OCI-M2 (cell line): Measurements from ENCODE around the gene ST3GAL5.

Source experiments
- DNase-seq: peaks from one replicate; lab custom pipeline; 2025; ENCODE audit not compliant: unreplicated experiment; lab: John Stamatoyannopoulos, UW

ST3GAL5 gene

DNA sequence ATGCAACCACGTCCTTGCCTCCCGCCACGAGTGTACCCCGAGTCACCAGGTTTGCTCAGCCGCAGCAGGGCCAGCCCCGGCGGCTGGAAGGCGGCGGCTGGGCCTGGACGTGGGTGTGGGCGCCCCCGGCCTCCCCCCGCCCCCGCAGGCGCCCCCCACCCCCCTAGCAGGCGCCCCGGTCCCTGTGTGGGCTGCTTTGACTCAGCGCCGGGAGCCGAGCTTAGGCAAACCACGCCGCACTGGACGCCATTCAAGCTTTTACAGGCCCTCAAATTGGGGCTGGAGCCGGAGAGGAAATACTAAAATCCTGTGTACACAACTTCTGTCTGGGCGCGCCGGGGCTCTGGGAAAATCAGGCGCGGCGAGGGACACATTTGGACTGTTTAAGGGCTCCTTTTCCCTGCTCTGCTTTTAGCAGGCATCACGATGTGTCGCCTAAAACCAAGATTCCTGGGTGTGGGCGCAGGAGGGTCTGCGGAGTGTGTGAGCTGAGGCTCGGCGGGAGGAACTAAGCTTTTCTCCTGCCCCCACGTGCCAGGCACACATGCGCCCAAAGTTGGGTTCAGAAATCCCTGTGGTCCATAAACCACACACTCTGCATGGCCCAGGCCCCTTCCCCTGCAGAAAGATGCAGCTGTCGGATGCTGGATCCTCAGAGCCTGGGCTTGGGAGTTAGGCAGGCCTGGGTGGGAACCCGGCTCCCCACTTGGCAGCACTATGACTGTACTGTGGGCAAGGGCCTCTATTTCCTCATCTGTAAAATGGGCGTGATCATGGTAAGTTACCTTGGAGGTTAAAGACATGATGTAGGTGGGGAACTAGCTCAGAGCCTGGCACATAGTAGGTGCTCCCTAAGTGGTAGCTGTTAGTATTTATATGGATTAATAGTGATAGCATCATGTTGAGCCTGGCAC, 77.4 kb downstream of the ST3GAL5 start:
- no peak for DNase-seq

DNA sequence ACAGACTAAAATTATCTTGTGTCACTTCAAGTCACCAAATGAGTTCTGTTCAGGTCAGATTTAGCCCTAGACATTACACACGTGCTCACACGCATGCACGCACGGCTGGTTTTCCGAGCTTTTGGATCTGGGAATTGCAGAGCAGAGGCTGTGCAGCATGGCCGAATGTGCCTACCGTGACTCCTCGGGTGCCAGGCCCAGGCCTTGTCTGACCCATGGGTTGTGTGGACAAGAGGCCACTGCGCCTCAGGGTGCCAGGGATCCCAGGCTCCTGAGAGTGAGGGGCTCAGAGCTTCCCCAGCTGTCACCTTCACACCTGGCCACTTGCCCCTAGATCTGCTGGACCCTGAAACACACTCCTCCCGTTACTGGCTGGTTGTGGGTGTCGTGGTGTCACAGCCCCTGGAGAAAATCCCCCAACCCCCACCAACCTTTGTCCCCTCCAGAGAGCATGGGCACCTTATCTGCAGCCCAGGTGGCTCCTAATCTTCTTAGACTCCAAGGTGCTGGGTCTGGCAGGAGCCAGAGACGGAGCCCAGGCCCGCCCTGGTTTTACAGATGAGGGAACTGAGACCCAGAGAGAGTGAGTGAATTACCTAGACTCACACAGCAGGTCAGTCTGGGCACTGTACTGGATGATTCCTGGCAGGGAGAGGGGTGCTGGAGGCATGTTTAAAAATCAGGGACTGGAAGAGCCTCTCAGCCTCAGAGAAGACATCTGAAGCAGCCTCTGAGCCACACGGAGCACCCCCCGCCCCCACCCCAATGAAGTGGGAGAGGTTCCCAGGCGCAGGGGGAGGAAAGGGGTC, 78.2 kb downstream of the ST3GAL5 start:
- no peak for DNase-seq

DNA sequence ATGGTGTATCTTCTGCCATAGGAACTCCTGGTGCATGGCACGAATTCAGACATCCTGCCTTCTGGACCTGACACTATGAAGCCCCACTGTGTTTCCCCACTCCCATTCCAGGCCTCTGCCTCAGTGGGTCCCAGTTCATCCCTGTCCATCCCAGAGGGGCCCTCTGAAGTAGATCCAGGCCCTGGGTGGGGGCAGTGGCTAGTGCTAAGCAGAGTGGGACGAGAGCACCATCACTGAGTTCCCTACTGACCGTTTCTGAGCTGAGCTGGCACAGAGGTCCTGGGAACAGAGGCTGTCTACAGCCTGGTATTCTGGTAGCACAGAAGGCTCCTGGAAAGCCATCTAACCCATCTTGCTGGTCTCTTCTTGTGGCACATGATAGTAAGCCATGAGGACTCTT, 81.0 kb downstream of the ST3GAL5 start:
- DNase-seq = no peak

DNA sequence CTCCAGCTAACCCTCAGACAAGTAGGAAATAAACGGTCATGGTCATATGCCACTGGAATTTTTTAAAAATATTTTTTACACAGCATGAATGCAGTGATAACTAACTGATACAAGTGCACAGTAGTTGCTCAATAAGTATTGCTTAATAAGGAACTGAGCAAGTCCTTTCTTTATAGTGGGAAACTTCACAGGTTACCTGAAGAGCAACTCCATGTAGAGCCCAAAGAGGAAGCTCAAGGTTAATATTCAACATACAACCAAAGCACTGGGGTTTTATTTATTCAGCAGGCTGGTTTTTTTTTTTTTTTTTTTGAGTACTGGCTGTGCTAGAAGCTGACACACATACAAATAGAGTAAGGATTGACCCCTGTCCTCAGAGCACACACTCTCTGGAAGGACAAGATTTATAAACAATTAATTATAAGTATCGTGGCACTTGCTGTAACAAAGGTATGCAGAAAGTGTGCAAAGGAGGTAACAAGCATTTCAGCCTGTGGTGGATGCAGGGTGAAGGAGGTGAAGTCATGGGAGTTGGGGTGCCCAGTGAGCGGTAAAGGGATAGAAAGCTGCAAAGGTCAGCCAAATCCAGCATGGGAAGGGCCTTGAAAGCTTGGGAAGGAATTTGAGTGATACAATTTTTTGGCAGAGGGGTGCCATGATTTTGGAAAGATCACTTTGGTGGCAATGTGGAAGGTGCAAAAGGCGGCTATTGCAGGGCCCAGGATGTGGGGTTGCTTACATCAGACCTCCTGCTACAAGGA, 82.3 kb downstream of the ST3GAL5 start:
- DNase-seq = no peak

DNA sequence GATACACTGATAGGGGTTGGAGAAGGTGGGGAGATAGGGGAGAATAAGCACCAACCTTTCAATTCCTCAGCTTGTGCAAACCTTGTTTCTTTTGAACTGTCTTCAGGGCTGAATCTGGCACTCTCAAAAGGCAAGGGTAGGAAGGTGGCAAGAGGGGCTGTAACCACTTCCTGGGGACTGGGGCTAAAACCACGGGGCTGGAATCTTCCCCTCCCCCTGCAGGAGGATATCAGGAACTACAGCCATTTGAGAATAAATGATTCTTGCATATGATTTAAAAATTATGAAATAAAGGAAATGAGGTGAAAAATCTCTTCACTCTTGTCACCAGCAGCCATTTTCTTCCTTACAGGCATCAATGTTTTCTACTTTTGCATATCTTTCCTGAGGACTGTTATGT, 84.2 kb downstream of the ST3GAL5 start:
- DNase-seq = no peak

DNA sequence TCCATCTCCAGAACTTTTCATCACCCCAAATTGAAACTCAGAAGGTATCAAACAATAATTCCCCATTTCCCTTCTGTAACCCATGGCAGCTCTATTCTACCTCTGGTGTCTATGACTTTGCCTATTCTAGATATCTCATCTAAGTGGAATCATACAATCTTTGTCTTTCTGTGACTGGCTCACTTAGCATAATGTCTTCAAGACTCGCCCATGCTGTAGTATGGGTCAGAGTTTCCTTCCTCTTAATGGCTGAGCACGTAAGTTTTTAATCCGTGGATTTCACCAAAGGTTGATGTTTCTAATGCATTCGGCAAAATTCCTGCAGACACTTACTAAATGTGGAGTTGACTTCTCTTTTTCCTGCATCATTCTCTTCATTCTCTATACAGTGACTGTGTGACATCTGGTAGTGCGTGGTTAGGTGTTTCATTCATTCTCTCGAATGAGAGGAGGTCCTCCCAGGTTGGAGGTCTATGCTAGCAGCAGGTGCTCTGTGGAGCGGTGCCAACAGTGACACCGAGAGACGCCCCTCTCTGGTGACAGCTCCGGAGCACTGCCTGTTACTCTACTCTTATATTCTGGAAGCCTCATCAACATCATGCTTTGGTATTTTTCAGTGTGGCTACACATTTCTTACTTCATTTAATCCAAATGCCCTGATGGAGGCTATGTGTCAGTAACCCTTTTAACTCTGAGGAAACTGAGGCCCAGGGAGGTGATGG, 84.9 kb downstream of the ST3GAL5 start:
- no peak for DNase-seq

DNA sequence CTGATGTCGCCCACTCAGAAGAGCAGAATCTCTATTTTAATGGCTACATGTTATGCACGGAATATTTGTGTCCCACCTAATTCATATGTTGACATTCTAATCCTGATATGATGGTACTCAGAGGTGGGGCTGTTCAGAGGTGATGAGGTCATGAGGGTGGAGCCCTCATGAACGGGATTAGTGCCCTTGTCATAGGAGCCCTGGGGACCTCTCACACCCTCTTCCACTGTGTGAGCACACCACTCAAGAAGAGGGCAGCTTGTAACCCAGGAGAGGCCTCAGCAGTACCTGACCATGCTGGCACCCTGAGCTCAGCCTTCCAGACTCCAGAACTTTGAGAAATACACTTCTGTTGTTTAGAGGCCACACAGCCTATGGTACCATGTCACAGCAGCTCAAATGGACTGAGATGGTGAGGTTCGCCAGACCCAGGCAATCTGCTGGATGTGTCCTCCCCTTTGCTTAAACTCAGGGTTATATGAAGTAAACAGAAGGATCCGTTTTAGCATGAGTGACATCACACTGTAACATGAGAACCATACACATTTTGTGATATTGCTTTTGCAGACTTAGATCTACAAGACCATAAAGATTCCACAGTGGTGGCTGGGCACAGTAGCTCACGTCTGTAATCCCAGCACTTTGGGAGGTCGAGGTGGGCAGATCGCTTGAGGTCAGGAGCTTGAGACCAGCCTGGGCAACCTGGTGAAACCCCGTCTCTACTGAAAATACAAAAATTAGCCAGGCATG, 86.3 kb downstream of the ST3GAL5 start:
- no peak for DNase-seq

DNA sequence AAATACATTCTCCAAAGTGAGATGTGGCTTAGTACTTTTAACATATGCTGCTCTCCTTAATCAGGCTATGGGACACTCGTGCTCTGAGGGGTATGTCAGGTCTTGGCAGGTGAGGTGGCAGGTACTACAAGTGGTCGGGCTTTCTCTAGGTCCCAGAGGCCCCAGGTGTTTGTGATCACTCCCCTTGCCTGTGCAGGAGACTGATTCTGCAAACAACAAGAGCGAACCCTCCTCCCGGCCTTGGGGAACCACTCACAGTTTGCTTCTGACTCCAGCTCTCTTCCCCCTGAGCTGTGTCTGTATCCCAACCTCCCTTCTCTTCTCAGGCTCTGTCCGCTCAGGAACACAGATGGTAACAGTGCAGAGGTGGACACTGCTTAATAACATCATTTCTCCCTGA, 86.9 kb downstream of the ST3GAL5 start:
- DNase-seq = no peak

DNA sequence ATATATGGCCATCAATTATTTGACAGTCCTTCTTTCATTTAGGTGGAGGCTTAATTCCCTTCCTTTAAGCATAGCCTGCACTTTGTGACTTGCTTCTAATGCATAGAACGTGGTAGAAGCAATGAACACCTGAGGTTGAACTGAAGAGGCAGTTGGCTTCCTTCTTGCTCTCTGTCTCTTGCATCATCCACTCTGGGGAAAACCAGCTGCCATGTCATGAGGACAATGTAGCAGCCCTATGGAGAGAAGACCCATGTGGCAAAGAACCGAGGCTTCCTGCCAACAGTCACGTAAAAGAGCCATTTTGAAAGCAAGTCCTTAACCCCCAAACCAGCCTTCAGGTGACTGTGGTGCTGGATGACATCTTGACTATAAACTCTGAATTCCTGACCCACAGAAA, 88.2 kb downstream of the ST3GAL5 start:
- DNase-seq = no peak

DNA sequence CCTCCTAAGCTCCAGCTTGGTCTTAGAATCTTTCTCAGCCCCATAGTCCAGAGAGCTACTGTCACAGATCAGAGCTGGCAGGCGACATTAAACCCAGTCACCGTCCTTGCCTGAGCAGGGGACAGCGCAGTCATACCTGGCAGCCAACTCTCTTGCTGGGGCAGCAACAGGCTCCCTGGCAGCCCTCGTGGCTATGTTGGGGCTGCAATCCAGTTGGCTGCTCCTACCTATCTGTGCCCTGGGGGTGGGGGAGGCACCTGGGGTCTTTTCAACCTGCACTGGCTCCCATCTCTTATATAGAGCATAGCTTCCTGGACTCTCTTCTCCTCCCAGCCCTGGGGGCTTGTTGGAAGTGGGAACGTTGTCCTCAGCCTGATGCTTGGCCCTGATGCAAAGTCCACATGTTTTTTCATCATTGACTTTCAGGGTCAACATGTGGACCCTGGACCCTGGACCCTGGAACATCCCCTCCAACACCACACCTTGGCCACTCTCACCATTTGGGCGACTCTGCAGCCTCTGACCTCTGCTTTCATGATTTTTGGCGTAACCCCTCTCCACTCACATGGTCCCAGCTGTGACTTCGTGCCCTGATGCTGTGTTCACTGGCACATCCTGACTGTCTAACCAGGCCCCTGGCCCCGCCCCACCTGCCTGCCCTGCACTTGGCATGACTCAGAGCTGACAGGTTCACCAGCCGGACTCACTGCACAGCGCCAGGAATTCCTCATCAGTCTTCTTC, 89.4 kb downstream of the ST3GAL5 start:
- no peak for DNase-seq

DNA sequence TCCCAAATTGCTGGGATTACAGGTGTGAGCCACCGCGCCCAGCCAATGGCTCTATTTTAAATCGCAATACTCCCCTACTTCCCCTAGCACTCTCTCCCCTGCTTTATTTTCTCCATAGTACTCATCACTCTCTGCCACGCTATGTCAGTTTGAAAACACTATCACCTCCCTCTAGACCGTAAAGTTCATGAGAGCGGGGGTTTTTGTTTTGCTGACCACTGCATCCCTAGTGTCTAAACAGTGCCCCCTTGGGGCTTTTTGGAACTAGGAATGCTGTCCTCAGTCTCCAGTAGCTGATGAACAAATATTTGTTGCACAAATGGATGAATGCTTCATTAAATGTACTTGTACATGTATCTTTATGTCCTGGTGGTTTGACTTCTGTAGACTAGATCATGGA, 90.9 kb downstream of the ST3GAL5 start:
- peak; percentile 10 for DNase-seq

DNA sequence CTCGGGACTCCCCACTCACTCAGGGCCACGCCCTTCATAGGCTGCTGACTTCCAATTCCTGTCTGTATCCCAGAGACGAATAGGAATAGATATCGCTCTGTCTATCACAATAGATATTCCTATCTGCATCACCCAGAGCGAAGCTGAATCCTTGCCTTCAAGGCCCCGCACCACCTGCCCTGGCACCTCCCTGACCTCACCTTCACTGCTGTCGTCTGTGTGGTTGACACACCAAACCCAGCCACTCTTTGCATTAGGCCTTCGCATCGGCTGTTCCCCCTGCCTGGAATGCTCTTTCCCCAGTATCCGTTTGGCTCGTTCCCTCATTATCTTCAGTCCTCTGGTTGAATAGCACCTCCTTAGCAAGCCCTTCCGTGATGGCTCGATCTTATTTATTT, 91.5 kb downstream of the ST3GAL5 start:
- DNase-seq = no peak

DNA sequence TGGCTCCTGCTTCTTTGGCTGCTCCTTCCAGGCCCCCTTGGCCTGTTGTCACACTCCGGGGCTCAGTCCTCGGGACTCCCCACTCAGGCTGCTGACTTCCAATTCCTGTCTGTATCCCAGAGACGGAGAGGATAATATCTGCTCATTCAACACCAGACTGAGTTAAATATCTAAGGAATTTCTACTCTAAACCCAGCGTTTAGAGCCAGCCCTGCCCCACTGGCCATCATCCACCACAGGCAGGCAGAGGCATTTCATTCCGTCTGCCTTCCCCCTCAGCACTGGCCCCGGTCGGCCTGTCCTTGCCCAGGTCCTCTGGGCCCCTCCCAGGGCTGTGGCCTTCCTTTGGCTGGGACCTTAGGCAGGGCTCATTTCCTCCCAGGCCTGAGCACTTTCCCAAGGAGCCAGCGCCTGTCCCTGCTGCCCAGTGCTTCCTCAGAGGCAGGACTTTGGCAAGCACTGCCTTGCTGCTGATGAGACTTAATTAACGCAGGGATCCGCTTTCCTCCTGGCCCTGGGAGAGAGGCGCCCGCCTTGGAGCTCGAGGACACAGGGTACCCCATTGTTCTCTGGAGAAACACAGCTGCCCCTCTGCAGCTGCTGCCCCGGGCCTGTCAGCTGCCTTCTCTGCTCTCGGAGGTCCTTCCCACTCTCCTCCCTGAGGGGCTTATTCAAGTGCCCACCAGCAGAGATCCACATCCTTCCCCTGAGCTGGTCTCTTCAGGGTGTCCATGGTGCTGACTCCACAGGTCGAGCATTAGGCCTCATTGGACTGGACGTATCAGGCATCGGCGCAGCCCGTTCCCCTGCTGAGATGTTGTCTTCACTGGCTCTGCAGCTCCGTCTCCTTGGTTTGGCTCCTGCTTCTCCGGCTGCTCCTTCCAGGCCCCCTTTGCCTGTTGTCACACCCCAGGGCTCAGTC, 92.2 kb downstream of the ST3GAL5 start:
- no peak for DNase-seq

DNA sequence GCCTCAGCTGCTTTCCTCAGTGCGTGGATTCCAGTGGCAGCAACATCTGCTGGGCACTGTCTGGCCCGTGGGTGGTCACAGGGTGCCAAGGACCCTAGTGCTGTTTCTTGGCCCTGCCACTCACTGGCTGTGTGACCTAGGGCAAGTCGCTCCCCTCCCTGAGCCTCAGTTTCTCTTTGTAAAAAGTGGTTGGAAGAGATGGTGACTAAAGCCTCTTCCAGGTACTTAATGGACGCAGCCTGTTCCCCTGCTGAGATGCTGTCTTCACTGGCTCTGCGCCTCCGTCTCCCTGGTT, 92.8 kb downstream of the ST3GAL5 start:
- DNase-seq = no peak

DNA sequence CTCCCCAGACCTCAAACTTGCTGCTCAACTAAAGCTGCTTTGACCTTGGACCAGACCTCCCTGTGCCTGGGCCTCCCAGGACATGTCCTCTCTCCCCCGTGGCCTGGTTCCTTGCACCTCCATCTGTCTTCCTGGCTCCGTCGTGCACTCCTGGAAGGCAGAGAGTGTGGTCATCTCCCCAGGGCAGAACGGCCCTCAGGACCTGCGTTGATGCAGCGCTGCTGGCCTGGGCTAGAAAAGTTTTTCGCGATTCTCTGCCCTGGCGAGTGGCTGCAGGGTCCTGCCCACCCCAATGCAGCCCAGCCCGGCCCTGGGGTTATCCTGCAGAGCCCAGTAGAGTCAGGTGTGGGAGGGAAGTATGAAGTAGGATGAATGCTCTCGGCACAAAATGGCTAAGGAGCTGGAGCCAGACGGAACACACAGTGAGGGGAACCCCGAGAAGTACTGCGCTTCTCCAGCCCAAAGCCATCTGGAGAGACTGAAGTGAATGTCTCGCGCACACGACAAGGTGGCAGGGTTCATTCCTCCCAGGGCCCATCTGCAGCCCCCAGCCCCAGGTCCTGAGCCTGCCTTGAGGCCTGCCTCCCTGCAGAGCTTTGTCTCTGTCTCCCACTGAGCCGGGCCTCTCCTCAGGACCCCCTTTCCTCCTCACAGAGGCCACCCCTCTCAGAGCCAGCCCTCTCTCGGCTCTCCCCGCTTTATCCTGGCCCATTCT, 93.3 kb downstream of the ST3GAL5 start:
- no peak for DNase-seq

DNA sequence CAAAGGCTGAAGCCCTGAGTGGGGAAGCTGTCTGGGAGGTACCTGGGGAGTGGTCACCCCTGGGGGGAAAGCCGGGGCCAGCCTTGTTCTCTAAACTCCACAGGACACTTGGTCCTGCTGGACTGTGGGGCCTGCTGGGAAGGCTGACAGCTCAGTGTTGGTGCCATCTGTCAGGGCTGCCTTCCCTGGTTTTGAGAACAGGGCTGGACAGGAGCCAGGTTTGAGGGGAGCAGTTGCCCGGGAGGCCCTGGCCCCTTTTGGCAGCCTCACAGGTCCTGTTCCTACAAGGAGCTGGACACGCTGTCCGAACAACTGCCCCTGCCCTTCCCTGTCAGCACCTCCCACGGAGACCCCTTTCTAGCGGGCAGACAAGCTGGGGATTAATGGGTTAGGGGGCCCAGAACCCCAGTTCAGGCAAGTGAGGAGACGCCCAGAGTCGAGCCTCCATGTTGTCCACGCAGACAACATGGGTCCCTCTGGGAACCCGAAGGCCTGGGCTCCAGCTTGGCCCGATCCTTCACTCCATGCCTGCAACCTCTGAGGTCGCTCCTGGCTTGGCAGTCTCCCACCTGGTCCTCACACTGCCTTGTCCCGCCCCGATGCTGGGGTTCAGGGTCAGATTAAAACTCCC, 94.2 kb downstream of the ST3GAL5 start:
- DNase-seq = no peak

DNA sequence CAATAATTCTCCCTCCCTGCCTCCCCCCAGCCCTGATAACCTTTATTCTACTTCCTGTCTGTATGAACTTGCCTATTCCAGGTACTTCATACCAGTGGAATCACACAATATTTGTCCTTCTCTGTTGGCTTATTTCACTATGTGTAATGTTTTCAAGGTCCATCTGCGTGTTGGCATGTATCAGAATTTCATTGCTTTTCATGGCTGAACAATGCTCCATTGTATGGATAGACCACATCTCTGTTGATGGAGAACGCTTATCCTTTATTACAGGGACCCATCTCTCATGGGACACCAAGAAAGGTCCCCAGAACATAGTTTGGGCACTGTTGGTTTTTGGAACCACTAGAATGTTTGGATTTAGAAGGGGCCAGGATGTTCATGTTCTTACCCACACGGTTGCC, 94.8 kb downstream of the ST3GAL5 start:
- no peak for DNase-seq

DNA sequence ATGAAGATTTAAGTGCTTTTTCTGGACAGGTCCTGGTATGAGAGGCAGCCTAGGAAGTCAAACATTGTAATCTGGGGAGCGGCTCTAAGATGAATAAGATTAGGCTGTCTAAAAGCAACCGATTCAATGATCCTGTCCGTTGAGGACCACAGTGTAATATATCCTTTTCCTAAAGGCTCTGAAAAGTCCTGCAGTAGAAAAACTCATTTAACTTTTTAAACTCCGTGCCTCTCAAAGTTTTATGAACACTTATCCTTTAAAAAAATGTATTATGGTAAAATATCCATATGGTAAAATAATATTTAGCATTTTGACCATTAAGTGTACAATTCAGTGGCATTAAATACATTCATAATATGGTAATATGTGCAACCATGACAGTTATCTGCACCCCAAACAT, 95.2 kb downstream of the ST3GAL5 start:
- DNase-seq = no peak
